Keratinocyte (primary cell): ENCODE measurements around the gene FYB1. TPM values are rescaled to one million over a fixed set of nuclear protein-coding genes. Genes with fewer than 3 reads are reported as not detected.

Source experiments
- DNase-seq: peaks from one replicate; pipeline ENCODE4 v3.0.0-alpha.2; 2011; ENCODE audit warnings: low read depth, missing footprints, low spot score
- FAIRE-seq: peaks from 2 replicates; lab custom pipeline; 2011; peaks lifted over from hg19 to GRCh38; lab: Jason Lieb, UNC
- H2AFZ ChIP-seq: 2 replicates; pipeline ENCODE4 v1.6.0; 2012; ENCODE audit warnings: low read length, control low read depth, inconsistent platforms; ENCODE audit not compliant: control insufficient read depth
- H3K27ac ChIP-seq: 2 replicates; pipeline ENCODE4 v1.5.1; 2011; ENCODE audit warnings: low read length; ENCODE audit not compliant: control insufficient read depth, insufficient read depth
- H3K27me3 ChIP-seq: 3 replicates; pipeline ENCODE4 v1.6.0; 2011; ENCODE audit warnings: low read length; ENCODE audit not compliant: control insufficient read depth, insufficient read depth; ENCODE audit errors: extremely low read depth
- H3K36me3 ChIP-seq, 2 experiments: 2 replicates in 1 of 2; 3 replicates in 1 of 2; pipeline ENCODE4 v1.5.1; 2011; ENCODE audit warnings: low read length in 2 of 2, mild to moderate bottlenecking in 1 of 2; ENCODE audit not compliant: control insufficient read depth in 2 of 2, insufficient read depth in 2 of 2; ENCODE audit errors: extremely low read depth in 1 of 2
- H3K4me1 ChIP-seq: 3 replicates; pipeline ENCODE4 v1.5.1; 2011; ENCODE audit warnings: low read length; ENCODE audit not compliant: control insufficient read depth, insufficient read depth; ENCODE audit errors: extremely low read depth
- H3K4me2 ChIP-seq: 3 replicates; pipeline ENCODE4 v1.6.0; 2011; ENCODE audit warnings: low read depth, low read length; ENCODE audit not compliant: control insufficient read depth, insufficient read depth; ENCODE audit errors: extremely low read depth
- H3K4me3 ChIP-seq, 3 experiments: fragments of 200-600 bp in 1 of 3; sonication (generic) in 1 of 3; 2 replicates in 2 of 3; 3 replicates in 1 of 3; pipeline ENCODE4 v1.5.1; 2011 to 2016; ENCODE audit warnings: low read length in 3 of 3, mild to moderate bottlenecking in 3 of 3, control low read depth in 2 of 3, inconsistent platforms in 1 of 3, low read depth in 1 of 3, mixed read lengths in 1 of 3, mixed run types in 1 of 3, moderate library complexity in 1 of 3; ENCODE audit not compliant: control insufficient read depth in 2 of 3, insufficient read depth in 2 of 3; ENCODE audit errors: extremely low read depth in 1 of 3
- H3K79me2 ChIP-seq: 2 replicates; pipeline ENCODE4 v1.6.0; 2012; ENCODE audit warnings: low read length; ENCODE audit not compliant: control insufficient read depth, insufficient read depth
- H3K9ac ChIP-seq: 3 replicates; pipeline ENCODE4 v1.6.0; 2011; ENCODE audit warnings: low read length; ENCODE audit not compliant: control insufficient read depth, insufficient read depth; ENCODE audit errors: extremely low read depth
- H3K9me1 ChIP-seq: 3 replicates; pipeline ENCODE4 v1.6.0; 2011; ENCODE audit warnings: low read length; ENCODE audit not compliant: control insufficient read depth, insufficient read depth; ENCODE audit errors: extremely low read depth
- H3K9me3 ChIP-seq: 2 replicates; pipeline ENCODE4 v1.5.1; 2012; ENCODE audit warnings: low read depth, low read length; ENCODE audit not compliant: control insufficient read depth
- H4K20me1 ChIP-seq: 3 replicates; pipeline ENCODE4 v1.6.0; 2011; ENCODE audit warnings: low read length; ENCODE audit not compliant: control insufficient read depth, insufficient read depth; ENCODE audit errors: extremely low read depth
- EZH2 ChIP-seq: IDR thresholded peaks from one replicate; pipeline ENCODE4 v1.6.1; 2012; ENCODE audit warnings: inconsistent platforms, mild to moderate bottlenecking, low read length, moderate library complexity
- dilution Hi-C: fragments of 300-500 bp; cut with MboI; formaldehyde crosslinking; loops from one replicate; pipeline ENCODE4 v1.7.0; 2020; ENCODE audit warnings: low sequenced_read_pairs; ENCODE audit not compliant: extremely low pct_ligation_motif_present
- polyA plus RNA-seq, 5 experiments: library from polyadenylated mRNA; depleted of rRNA in 3 of 5; stranded (reverse) in 3 of 5; stranded (forward) in 1 of 5; unstranded in 1 of 5; fragments of >200 nt; gene quantifications; 1 replicate in 1 of 5; 2 replicates in 3 of 5; 3 replicates in 1 of 5; pipeline versions ENCODE4 v1.2.1 to v1.2.3, GENCODE V29; 2011 to 2012; ENCODE audit warnings: missing spikeins in 2 of 5, low read depth in 1 of 5, low replicate concordance in 1 of 5
- TF ChIP-seq, protein P1 (sequence below), 3 experiments: IDR thresholded peaks in 1 of 3; conservative IDR thresholded peaks in 1 of 3; optimal IDR thresholded peaks in 1 of 3; 2 replicates in 2 of 3; 3 replicates in 1 of 3; pipeline versions ENCODE3 to v1.5.1; 2011; ENCODE audit warnings: low read length in 3 of 3, mild to moderate bottlenecking in 3 of 3, moderate library complexity in 2 of 3, control low read depth in 1 of 3, inconsistent platforms in 1 of 3; ENCODE audit not compliant: insufficient read depth in 2 of 3; ENCODE audit errors: extremely low read depth in 1 of 3

FYB1 gene
- polyA plus RNA-seq, 1 donor (not counting 4 experiments of a cell fraction or from before 2014, with no cell fraction given), result 0.29 TPM

GRCh38 chr5:39171647-39172046, 47.7 kb downstream of the FYB1 start:
- no peaks in the 10 kb centered on the region for H3K9me1 ChIP-seq
- H3K9ac ChIP-seq, result no peak overlapping the region
- H3K4me1 ChIP-seq, result peaks cover 6% of the 10 kb centered on the region
- H3K79me2 ChIP-seq, result no peaks in the 10 kb centered on the region
- H3K9me3 ChIP-seq, result no peaks in the 10 kb centered on the region
- dilution Hi-C loops, result no loop called here
- H3K27ac ChIP-seq, result no peak overlapping the region
- H2AFZ ChIP-seq, result no peak overlapping the region
- no peaks in the 10 kb centered on the region for H3K36me3 ChIP-seq
- H3K4me2 ChIP-seq, result no peak overlapping the region
- FAIRE-seq (no peak), DNase-seq (no peak)
- no peak overlapping the region for H3K4me3 ChIP-seq
- H4K20me1 ChIP-seq, result no peaks in the 10 kb centered on the region
- TF ChIP-seq, protein P1, sequence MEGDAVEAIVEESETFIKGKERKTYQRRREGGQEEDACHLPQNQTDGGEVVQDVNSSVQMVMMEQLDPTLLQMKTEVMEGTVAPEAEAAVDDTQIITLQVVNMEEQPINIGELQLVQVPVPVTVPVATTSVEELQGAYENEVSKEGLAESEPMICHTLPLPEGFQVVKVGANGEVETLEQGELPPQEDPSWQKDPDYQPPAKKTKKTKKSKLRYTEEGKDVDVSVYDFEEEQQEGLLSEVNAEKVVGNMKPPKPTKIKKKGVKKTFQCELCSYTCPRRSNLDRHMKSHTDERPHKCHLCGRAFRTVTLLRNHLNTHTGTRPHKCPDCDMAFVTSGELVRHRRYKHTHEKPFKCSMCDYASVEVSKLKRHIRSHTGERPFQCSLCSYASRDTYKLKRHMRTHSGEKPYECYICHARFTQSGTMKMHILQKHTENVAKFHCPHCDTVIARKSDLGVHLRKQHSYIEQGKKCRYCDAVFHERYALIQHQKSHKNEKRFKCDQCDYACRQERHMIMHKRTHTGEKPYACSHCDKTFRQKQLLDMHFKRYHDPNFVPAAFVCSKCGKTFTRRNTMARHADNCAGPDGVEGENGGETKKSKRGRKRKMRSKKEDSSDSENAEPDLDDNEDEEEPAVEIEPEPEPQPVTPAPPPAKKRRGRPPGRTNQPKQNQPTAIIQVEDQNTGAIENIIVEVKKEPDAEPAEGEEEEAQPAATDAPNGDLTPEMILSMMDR (optimal IDR thresholded peaks at IDR 0.05 in 1 of 3, IDR thresholded peaks at IDR 0.05 in 1 of 3, conservative IDR thresholded peaks at IDR 0.05 in 1 of 3; ENCODE audit: extremely low read depth in 1 of 3, insufficient read depth in 2 of 3, low read length in 3 of 3), result no peak
- no peaks in the 10 kb centered on the region for H3K27me3 ChIP-seq

DNA sequence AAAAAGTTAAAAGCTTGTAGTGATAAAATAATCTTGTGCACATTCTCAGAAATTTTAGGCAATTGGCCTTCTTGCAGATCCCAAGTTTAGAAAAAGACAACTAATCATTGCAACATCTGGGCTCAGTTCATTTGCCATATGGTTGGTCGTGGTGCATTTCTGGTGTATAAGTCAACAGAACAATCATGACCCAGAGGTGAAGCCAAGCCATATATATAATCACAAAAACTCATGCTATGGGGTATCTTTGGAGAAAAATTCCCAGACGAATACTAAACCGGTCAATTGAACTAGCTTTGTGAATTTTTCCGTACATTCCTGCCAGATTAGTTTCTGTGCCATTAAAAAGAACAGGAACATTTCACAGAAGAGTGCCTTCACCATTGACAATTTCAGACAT, 50.3 kb downstream of the FYB1 start:
- no peaks in the 10 kb centered on the region for H3K9me3 ChIP-seq
- FAIRE-seq, result no peak

More for the DNA sequence above, 50.3 kb downstream of the FYB1 start:
- no peaks in the 10 kb centered on the region for H3K9me1 ChIP-seq
- no peak for DNase-seq
- TF ChIP-seq, protein P1 (optimal IDR thresholded peaks at IDR 0.05 in 1 of 3, IDR thresholded peaks at IDR 0.05 in 1 of 3, conservative IDR thresholded peaks at IDR 0.05 in 1 of 3; ENCODE audit: extremely low read depth in 1 of 3, insufficient read depth in 2 of 3, low read length in 3 of 3), result no peak
- no peak for TF ChIP-seq EZH2
- H2AFZ ChIP-seq, result no peak overlapping the region
- H3K9ac ChIP-seq, result no peak overlapping the region
- no peak overlapping the region for H3K27ac ChIP-seq
- H3K4me1 ChIP-seq, result no peaks in the 10 kb centered on the region
- H3K36me3 ChIP-seq, result no peaks in the 10 kb centered on the region
- H3K27me3 ChIP-seq, result no peaks in the 10 kb centered on the region
- H3K4me3 ChIP-seq, result no peak overlapping the region
- dilution Hi-C loops, result no loop called here
- H4K20me1 ChIP-seq, result no peaks in the 10 kb centered on the region
- H3K79me2 ChIP-seq, result no peaks in the 10 kb centered on the region
- H3K4me2 ChIP-seq, result no peak overlapping the region
